HG02798 (cell line): ENCODE data around the gene LRRC8E.

Experiments used
- ATAC-seq: cut with Tn5 transposase; IDR thresholded peaks from one replicate; pipeline ENCODE4 v1.9.1; 2021; ENCODE audit warnings: mild to moderate bottlenecking; ENCODE audit not compliant: unreplicated experiment, poor library complexity

The LRRC8E gene

DNA sequence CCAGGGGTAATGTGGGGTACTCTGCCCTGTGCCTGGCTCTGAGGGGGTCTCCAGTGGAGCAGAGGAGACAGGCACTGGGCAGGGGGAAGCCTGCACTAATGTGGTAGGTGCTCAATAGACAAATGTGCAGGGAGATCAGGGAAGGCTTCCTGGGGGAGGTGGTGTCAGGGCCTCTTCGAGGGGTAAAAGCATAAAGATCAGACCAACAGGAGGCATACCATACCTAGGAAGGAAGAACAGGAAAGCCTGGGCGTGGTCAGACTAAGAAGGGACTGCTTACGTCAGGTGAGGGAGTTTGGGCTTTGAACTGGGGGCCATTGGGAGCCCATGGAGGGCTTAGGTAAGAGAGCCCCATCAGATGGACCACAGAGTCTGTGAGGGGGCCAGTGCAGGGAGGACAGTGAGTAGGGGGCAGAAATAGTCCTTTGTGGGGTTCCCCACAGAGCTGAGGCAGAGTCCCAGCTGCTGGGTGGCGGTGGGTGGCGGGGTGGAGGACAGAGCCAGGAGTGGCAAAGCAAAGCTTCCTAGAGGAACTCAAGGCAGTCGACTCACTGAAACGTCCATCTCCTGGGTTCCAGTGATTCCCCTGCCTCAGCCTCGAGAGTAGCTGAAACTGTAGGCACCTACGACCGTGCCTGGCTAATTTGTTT is 22.9 kb upstream of the LRRC8E start:
- no peak for ATAC-seq

- no peak for ATAC-seq
These were observed 21.8 kb upstream of the LRRC8E start for GRCh38 chr19:7866399-7867091.

DNA sequence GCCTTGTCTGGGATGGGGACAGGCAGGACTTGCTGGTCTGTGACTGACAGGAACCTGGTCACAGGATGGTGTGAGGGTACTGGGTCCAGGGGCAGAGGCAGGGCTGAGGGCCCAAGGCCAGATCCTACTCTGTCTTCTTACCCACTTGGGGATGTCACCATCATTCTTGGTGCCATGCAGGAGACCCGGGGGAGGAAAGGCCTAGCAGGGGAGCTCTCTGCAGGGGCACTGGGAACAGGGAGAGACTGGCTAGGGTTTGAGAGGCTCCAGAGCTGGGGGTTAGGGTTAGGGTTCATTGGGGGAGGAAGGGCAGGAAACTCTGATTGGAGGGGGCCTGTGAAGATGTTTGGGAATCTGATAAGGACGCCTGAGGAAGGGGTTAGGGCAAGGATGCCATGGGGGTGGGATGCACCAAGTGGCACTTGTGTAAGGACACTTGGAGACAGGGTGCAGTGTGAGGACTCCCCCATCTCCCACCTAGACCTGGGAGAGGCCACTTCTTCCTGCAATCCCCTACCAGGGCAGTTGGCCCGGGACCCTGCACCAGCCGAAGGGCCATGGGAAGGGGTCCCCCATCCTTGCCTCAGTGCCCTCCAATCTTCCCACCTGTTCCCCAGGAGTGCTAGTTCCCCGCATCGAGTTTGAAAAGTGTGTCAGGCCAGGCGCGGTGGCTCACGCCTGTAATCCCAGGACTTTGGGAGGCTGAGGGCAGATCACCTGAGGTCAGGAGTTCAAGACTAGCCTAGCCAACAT is 21.0 kb upstream of the LRRC8E start:
- no peak for ATAC-seq

GRCh38 chr19:7868326-7868670 is 20.0 kb upstream of the LRRC8E start:
- no peak for ATAC-seq

DNA sequence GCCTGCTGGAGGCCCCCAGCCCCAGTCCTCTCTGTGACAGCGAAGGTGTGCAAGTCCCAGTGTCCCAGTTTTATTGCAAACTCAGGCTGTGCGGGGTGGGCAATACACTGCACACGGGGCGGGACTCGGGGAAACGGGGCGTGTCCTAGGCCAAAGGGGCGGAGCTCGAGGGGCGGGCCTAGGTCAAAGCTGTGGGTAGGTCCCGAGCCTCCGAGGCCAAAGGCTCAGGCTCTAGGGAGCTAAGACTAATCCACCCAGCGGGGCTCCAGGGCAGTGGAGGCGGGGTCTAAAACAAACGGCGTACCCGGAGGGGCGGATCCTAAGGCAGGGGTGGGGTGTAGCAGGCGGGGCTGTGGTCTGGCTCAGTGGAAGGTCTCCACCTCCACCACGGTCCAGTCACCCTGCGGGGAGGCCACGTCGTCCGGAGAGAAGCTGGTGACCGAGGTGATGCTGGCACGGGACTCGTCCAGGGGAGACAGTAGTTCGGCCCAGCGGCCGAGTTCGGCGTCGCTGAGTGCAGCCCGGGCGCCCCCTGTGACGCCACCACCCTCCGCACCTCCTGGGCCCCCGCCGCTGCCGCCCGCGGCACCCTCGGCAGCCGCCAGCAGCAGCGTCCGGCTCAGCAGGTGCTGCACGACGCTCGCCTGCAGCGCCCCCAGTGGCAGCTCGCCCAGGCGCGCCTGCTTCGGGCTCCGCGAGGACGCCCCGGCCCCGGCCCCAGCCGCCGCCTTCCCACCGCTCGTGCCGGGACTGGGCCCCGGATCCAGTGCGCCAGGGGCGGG is 19.4 kb upstream of the LRRC8E start:
- peak; percentile 59 for ATAC-seq

DNA sequence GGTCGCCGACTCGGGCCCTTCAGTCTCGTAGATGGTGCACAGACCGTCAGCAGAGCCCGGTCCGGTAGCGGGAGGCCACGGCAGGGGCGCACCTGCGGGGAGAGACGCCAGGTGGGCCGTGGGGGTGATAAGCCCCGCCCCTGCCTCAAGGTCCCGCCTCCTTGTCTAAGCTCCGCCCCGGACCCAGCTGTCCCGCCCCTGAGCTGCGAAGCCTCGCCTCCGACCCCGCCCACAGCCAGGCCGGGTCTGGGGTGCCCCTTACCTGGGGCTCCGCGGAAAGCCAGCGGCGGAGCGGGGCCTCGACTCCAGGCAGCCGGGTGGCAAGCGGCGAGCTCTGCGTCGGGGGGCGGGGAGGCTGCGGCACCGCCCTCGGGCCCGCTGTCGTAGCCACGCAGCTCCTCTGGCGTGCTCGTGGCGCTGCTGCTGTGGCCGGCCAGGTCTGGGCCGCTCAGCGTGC is 18.8 kb upstream of the LRRC8E start:
- ATAC-seq, result peak; percentile 54

DNA sequence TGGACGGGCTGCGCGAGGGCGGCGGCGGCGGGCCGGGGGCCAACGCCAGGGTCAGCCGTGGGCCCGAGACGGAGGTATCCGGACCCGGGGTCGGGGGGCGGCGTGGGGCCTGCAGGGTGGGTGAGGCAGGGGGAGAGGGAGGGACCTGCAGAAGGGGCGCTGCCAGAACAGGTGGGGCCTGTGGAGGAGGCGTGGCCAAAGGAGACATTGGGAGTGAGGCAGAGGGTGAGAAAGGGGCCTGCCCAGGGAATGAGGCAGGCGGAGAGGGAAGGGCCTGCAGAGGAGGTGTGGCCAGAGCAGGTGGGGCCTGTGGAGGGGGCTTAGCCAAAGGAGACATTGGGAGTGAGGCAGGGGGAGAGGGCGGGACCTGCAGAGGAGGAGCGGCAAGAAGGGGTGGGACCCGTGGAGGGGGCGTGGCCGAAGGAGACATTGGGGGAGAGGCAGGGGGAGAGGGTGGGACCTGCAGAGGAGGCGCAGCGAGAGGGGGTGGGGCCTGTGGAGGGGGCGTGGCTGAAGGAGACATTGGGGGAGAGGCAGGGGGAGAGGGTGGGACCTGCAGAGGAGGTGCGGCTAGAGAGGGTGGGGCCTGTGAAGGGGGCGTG is 18.3 kb upstream of the LRRC8E start:
- ATAC-seq, result no peak

DNA sequence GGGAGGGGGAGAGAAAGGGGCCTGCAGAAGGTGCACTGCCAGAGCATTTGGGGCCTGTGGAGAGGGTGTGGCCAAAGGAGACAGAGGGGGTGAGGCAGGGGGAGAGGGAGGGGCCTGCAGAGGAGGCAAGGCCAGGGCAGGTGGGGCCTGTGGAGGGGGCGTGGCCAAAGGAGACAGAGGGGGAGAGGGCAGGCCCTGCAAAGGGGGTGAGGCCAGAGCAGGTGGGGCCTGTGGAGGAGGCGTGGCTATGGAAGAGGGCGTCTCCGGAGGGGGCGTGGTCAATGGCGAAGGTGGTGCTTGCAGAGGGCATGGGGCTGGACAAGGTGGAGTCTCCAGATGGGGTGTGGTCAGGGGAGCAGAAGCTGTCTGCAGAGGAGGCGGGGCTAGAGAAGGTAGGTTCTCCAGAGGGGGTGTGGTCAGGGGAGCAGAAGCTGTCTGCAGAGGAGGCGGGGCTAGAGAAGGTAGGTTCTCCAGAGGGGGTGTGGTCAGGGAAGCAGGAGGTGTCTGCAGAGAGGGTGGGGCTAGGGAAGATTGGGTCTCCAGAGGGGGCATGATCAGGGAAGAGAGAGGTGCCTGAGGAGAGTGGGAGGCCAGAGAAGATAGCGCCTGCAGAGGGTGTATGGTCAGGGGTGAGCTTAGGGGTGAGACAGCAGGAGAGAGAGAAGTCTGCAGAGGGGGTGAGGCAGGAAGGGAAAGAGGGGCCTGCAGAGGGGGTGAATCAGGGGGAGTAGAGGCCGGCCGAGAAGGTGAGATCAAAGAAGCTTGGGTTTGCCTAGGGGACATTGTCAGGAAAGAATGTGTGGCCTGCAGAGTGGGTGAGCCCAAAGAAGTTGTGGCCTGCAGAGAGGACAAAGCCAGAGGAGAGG is 17.5 kb upstream of the LRRC8E start:
- no peak for ATAC-seq

DNA sequence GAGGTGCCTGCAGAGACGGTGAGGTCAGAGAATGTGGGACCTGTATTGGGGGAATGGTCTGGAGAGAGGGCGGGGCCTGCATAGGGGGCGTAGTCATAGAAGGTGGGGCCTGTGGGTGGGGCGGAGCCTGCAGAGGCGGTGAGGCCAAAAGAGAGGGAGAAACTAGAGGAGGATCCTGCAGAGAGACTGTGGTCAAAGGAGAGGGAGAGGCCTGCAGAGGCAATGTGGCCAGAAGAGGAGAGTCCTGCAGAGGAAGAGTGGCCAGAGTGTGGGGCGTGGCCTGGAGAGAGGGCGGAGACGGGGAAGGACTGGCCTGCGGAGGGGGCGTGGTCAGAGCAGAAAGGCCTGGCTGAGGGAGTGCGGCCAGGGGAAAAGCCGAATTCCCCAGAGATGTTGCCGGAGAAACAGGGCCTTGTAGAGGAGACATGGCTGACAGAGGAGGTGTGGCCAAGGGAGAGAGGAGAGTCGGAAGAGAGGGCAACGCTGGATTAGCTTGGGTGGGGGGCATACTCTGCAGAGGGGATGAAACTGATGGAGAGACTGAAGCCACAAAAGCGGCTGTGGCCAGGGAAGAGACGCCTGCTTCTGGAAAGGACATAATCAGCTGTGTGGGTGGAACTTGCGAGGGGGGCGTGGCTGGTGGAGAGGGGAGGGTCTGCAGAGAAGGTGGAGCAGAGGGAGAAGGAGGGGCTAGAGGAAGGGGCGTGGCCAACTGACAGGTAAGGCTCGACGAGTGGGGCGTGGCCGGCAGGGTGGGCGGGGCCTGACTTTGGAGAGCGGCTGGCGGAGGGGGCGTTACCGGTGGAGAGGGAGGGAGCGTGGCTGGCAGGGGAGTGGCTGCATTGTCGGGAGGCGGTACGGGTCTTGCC is 16.6 kb upstream of the LRRC8E start:
- ATAC-seq, result no peak

- ATAC-seq, result no peak
These were observed 15.8 kb upstream of the LRRC8E start for GRCh38 chr19:7872306-7873204.

DNA sequence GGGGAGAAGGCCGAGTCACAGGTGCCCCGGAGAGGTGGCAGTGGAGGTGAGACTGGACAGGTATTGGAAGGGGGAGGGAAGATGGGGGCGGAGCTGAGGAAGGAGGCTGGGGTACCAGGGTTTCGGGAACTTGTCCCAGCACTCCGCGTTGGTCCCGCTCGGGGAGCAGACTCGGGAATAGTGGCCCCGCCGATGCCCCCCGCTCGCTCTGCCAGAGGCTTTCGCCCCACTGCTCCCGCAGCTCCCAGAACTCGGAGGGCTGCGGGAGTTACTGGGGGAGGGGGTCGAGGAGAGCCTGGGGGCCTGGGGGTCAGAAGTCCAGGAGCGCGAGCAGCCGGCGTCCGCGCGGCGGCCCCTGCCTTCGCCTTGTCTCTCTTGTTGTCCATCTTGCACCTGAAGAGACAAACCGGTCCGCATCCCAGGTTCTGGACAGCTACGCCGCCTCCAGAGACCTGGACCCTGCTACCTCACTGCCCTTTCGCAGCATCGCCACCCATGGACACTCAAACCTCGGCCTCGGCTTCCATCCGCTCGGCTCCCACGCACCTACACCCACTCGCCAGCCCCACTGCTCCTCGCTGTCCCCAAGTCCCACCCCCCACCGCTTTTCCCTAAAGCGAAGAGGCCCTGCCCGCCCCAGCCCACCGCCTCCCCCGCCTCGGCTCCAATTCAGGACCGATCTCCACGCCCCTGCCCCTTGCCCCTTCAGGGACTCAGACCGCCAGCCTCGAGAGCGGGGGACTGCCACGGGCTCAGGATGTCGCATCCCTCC is 14.8 kb upstream of the LRRC8E start:
- ATAC-seq, result no peak

- no peak for ATAC-seq
These were observed 14.0 kb upstream of the LRRC8E start, which contains the start of gene PRR36 for GRCh38 chr19:7874076-7874896. Gene PRR36, minus strand, starts transcription at chr19:7874390. Its CDS starts 701 bp downstream, at chr19:7873689.

- ATAC-seq, result no peak
These were observed 13.4 kb upstream of the LRRC8E start for GRCh38 chr19:7874897-7875273.

- ATAC-seq, result no peak
These were observed 11.0 kb upstream of the LRRC8E start for GRCh38 chr19:7877249-7877836.

- ATAC-seq, result no peak
These were observed 9.1 kb upstream of the LRRC8E start for GRCh38 chr19:7879111-7879807.
